Middle frontal gyrus (tissue), 1 donor: ENCODE measurements around the gene STMN1.

ENCODE experiments used
- DNase-seq: peaks from one replicate; pipeline ENCODE4 v3.0.0-alpha.2; 2015; ENCODE audit warnings: low spot score; ENCODE audit errors: extremely low spot score

Gene STMN1

GRCh38 chr1:25922056-25922970 is 16.1 kb upstream of the STMN1 start:
- DNase-seq: no peak

- no peak for DNase-seq
These were observed 12.4 kb upstream of the STMN1 start for GRCh38 chr1:25918615-25919014.

- no peak for DNase-seq
These were observed 11.8 kb upstream of the STMN1 start for GRCh38 chr1:25917996-25918395.

GRCh38 chr1:25916460-25916859 is 10.2 kb upstream of the STMN1 start:
- DNase-seq: no peak

- no peak for DNase-seq
These were observed 8.1 kb upstream of the STMN1 start for GRCh38 chr1:25914074-25914995.

GRCh38 chr1:25913206-25913605 is 7.0 kb upstream of the STMN1 start:
- DNase-seq: no peak

- no peak for DNase-seq
These were observed 6.0 kb upstream of the STMN1 start for GRCh38 chr1:25912076-25912831.

- DNase-seq: no peak
These were observed 4.9 kb upstream of the STMN1 start for GRCh38 chr1:25911162-25911561.

GRCh38 chr1:25909040-25909439 is 2.8 kb upstream of the STMN1 start:
- no peak for DNase-seq

GRCh38 chr1:25908161-25908560 is 1.9 kb upstream of the STMN1 start:
- DNase-seq: no peak

GRCh38 chr1:25907601-25908000 is 1.4 kb upstream of the STMN1 start:
- DNase-seq: no peak

GRCh38 chr1:25906644-25907300 is 553 bp upstream of the STMN1 start:
- DNase-seq: no peak

GRCh38 chr1:25904943-25905679 is 1.1 kb downstream of the STMN1 start:
- peak; percentile 85 for DNase-seq

- no peak for DNase-seq
These were observed 2.2 kb downstream of the STMN1 start for GRCh38 chr1:25903986-25904385.

- no peak for DNase-seq
These were observed 3.8 kb downstream of the STMN1 start for GRCh38 chr1:25902462-25902861.

GRCh38 chr1:25900219-25900618 is 6.0 kb downstream of the STMN1 start:
- no peak for DNase-seq

GRCh38 chr1:25899792-25900191 is 6.4 kb downstream of the STMN1 start:
- DNase-seq: no peak

GRCh38 chr1:25898223-25899015 is 7.8 kb downstream of the STMN1 start:
- no peak for DNase-seq

GRCh38 chr1:25897754-25898153 is 8.5 kb downstream of the STMN1 start:
- no peak for DNase-seq
